Fibroblast of peridontal ligament (primary cell): ENCODE measurements around the gene CEP72.
"Not testable (repeated sequence)": the region's sequence is repeated elsewhere in the genome, so short reads cannot be mapped to it uniquely, and the experiment has no call there.

ENCODE experiments used
- DNase-seq: peaks from one replicate; pipeline ENCODE4 v3.0.0-alpha.2; 2010; ENCODE audit errors: extremely low read depth

Gene CEP72

GRCh38 chr5:684751-685216 is 72.6 kb downstream of the CEP72 start:
- DNase-seq, result no peak

- no peak for DNase-seq
Observed at GRCh38 chr5:685262-686171, 73.4 kb downstream of the CEP72 start.

- not testable (repeated sequence) for DNase-seq
Observed at GRCh38 chr5:686172-686523, 74.0 kb downstream of the CEP72 start.

GRCh38 chr5:686936-687335 is 74.8 kb downstream of the CEP72 start:
- not testable (repeated sequence) for DNase-seq

GRCh38 chr5:688348-689010 is 76.3 kb downstream of the CEP72 start:
- DNase-seq, result not testable (repeated sequence)

- not testable (repeated sequence) for DNase-seq
Observed at GRCh38 chr5:690293-690692, 78.2 kb downstream of the CEP72 start.

- DNase-seq, result not testable (repeated sequence)
Observed at GRCh38 chr5:691049-691448, 78.9 kb downstream of the CEP72 start.

GRCh38 chr5:691817-692528 is 79.8 kb downstream of the CEP72 start:
- DNase-seq, result no peak

- not testable (repeated sequence) for DNase-seq
Observed at GRCh38 chr5:692529-693041, 80.4 kb downstream of the CEP72 start.

- DNase-seq, result not testable (repeated sequence)
Observed at GRCh38 chr5:693271-694041, 81.3 kb downstream of the CEP72 start, which contains the start of gene TPPP. TPPP (minus strand) TSS chr5:693352; CDS start chr5:678060, 15,292 bp downstream.

- DNase-seq, result not testable (repeated sequence)
Observed at GRCh38 chr5:694042-694431, 81.9 kb downstream of the CEP72 start.

- not testable (repeated sequence) for DNase-seq
Observed at GRCh38 chr5:695475-695874, 83.3 kb downstream of the CEP72 start.

GRCh38 chr5:696191-696590 is 84.1 kb downstream of the CEP72 start:
- DNase-seq, result not testable (repeated sequence)

- not testable (repeated sequence) for DNase-seq
Observed at GRCh38 chr5:696753-697702, 84.9 kb downstream of the CEP72 start.
